Measurements from ENCODE around the gene NUCKS1. TPM values are rescaled to one million over a fixed set of nuclear protein-coding genes. Genes with fewer than 3 reads are reported as not detected.
A peak's percentile ranks its signal among the peaks of the same experiment; 100 is the strongest.

Gene NUCKS1
- total RNA-seq, 1 donor from 2014 or later = 245 TPM

DNA sequence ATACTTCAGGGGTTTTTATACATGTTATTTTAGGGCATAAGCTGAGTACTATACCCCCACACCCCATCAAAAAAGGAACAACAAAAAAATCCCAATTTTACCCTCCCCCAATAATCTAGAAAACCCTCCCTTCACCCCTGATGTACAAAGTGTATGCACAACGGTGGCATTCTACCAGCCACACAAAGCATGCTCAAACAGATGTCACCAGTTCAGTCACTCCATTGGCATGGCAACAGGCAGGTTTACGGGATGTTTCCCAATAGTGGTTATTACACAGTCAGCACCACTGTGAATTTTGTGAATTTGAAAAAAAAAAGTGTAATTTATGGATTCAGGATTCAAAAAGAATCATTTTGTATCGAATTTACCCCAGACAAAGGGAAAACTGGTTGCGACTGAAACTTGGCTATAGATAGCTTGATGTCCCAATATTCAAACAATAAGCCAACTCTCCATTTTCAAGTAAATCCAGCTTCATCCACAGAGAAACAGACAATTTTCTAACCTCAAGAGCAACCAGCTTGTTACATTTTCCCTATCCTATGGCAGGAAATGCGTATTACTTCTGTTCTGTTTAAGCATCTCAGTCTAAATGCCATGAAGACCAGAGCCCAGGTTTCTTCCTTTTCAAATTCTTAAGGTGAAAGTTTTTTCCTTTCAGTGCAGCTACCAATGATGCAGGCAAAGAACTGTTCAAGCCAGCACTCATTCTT lies 35.6 kb downstream of the NUCKS1 start:
- no peak for DNase-seq (ENCODE audit: low spot score, unreplicated experiment)
- no peaks in the 10 kb centered on the region for H3K9me3 Mint-ChIP-seq (ENCODE audit: low read depth)
- H3K36me3 Mint-ChIP-seq (ENCODE audit: insufficient read depth) = peaks cover 21% of the 10 kb centered on the region
- H3K27ac Mint-ChIP-seq = no peak overlapping the region
- H3K4me3 Mint-ChIP-seq (ENCODE audit: low read depth) = no peak overlapping the region
- H3K27me3 Mint-ChIP-seq = no peaks in the 10 kb centered on the region
- H3K4me1 Mint-ChIP-seq (ENCODE audit: low read depth) = peaks cover 49% of the 10 kb centered on the region
- TF ChIP-seq, protein P1, sequence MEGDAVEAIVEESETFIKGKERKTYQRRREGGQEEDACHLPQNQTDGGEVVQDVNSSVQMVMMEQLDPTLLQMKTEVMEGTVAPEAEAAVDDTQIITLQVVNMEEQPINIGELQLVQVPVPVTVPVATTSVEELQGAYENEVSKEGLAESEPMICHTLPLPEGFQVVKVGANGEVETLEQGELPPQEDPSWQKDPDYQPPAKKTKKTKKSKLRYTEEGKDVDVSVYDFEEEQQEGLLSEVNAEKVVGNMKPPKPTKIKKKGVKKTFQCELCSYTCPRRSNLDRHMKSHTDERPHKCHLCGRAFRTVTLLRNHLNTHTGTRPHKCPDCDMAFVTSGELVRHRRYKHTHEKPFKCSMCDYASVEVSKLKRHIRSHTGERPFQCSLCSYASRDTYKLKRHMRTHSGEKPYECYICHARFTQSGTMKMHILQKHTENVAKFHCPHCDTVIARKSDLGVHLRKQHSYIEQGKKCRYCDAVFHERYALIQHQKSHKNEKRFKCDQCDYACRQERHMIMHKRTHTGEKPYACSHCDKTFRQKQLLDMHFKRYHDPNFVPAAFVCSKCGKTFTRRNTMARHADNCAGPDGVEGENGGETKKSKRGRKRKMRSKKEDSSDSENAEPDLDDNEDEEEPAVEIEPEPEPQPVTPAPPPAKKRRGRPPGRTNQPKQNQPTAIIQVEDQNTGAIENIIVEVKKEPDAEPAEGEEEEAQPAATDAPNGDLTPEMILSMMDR (IDR thresholded peaks at IDR 0.05; ENCODE audit: unreplicated experiment) = no peak

DNA sequence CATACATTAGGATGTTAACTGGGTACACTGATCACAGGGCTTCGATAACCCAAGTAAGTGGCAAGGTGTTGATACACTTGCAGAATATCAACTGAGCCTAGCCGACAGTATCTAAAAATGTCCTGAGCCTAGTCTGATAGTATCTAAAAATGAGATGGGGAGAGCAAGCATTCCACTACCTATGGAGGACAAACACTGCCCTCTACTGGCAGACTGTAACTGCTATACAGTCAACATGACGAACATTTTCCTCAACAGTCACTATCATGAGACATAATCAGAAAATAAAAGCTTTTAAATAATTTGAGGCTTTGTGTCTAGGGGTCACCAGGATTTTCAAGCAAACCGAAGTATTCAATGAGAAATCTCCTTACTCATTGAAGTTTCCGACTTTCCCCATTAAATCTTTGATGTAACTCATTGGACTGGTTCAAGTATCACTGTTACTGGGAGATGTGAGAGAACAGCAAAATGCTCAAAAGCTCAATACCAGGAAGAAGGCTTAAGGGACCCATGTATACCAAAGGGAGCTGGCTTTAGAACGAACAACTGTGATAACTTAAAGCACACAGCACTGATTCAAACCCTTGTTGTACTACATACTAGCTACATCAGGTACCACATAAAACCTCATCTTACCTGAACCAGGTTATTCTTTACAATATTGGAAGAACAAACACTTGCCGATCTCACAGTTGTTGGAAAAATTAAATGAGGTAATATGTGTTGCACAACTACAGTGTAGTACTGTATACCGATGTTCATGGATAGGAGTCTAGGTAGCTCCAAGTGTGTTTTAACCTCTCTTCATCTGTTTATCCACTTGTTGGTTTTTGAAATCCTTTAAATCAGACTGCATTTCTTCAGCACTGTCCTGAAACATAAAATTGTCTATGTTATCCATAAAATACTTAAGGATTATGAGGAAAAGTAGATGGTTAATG lies 38.6 kb downstream of the NUCKS1 start:
- Mint-ChIP-seq H3K4me1 (ENCODE audit: low read depth) (peaks cover 45% of the 10 kb centered on the region), H3K9me3 (ENCODE audit: low read depth) (no peaks in the 10 kb centered on the region), H3K27ac (peak overlapping the region; percentile 8), H3K36me3 (ENCODE audit: insufficient read depth) (peaks cover 13% of the 10 kb centered on the region), H3K4me3 (ENCODE audit: low read depth) (no peak overlapping the region), H3K27me3 (no peaks in the 10 kb centered on the region)
- peak; percentile 34 for DNase-seq (ENCODE audit: low spot score, unreplicated experiment)
- TF ChIP-seq, protein P1 (IDR thresholded peaks at IDR 0.05; ENCODE audit: unreplicated experiment) = peak; percentile 92

DNA sequence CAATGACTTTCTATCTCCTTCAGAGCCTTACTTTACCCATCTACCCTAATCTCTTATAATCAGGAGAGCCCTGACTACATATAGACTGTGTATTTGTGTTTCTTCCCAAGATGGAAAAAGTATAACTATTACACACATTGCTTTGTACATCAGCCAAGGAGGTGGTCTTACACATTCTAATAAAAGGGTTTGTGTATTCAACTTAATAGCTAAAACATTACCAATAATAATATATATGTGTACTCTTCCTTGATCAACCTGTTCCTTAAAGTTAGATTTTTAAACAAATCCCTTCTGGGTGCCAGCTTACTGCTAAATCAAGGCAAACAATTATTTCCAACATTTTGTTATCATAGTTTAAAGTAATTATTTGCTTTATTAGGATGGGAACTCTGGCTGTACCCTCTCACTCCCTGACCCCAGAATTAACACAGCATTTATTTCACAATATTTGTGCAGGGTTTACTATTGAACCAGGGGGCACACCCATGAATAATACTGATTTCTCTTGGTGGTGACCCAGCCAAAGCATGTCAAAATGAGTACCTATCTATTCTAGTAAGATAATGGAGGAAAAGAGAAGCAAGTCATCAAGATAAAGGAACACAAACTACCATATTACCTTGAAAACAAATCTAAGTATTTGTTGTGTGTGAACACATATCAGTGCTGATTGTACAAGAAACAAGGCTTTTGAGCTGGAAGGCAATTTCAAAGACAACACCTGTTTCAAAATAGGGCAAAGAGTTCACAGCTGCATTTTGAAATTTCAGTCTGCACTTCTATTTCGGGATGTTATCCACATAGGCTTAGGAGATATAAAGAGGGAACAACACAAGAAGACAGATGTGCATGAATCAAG lies 39.5 kb downstream of the NUCKS1 start:
- TF ChIP-seq, protein P1 (IDR thresholded peaks at IDR 0.05; ENCODE audit: unreplicated experiment) = no peak
- no peak overlapping the region for H3K4me3 Mint-ChIP-seq (ENCODE audit: low read depth)
- H3K4me1 Mint-ChIP-seq (ENCODE audit: low read depth) = peaks cover 36% of the 10 kb centered on the region
- no peak overlapping the region for H3K27ac Mint-ChIP-seq
- H3K36me3 Mint-ChIP-seq (ENCODE audit: insufficient read depth) = peaks cover 13% of the 10 kb centered on the region
- H3K27me3 Mint-ChIP-seq = no peaks in the 10 kb centered on the region
- no peaks in the 10 kb centered on the region for H3K9me3 Mint-ChIP-seq (ENCODE audit: low read depth)
- DNase-seq (ENCODE audit: low spot score, unreplicated experiment) = no peak

DNA sequence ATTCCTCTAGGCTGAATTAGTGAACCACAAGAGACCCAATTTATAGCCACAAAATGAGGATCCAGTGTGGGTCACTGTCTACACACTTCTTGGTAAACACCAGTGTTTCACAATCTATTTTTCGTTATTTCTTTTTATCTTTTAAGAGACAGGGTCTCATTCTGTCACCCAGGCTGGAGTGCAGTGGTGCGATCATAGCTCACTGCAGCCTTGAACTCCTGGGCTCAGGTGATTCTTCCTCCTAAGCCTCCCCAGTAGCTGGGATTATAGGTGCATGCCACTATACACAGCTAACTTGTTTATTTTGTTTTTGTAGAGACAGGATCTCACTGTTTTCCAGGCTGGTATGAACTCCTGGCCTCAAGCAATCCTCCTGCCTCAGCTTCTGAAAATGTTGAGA lies 40.3 kb downstream of the NUCKS1 start:
- TF ChIP-seq, protein P1 (IDR thresholded peaks at IDR 0.05; ENCODE audit: unreplicated experiment) = no peak
- Mint-ChIP-seq H3K27ac (no peak overlapping the region), H3K4me3 (ENCODE audit: low read depth) (no peak overlapping the region), H3K27me3 (no peaks in the 10 kb centered on the region), H3K4me1 (ENCODE audit: low read depth) (peaks cover 28% of the 10 kb centered on the region), H3K9me3 (ENCODE audit: low read depth) (no peaks in the 10 kb centered on the region), H3K36me3 (ENCODE audit: insufficient read depth) (peaks cover 10% of the 10 kb centered on the region)
- no peak for DNase-seq (ENCODE audit: low spot score, unreplicated experiment)

DNA sequence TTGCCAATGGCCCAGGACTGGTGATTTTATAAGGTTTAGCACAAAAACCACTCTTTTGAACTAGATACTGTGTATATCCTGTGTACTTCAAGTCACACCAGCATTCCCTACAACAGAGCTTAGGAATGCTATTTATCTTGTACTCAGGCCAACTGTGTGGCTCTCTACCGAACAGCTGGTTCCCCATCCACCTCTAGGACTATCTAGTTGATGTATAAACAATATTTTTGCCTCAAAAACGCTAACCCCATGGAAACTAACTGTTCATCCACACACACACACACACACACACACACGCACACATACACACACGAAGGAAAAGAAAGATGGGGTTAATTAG lies 41.0 kb downstream of the NUCKS1 start:
- peak overlapping the region; percentile 67 for H3K27ac Mint-ChIP-seq
- peaks cover 23% of the 10 kb centered on the region for H3K4me1 Mint-ChIP-seq (ENCODE audit: low read depth)
- no peaks in the 10 kb centered on the region for H3K9me3 Mint-ChIP-seq (ENCODE audit: low read depth)
- no peaks in the 10 kb centered on the region for H3K27me3 Mint-ChIP-seq
- TF ChIP-seq, protein P1 (IDR thresholded peaks at IDR 0.05; ENCODE audit: unreplicated experiment) = no peak
- peaks cover 10% of the 10 kb centered on the region for H3K36me3 Mint-ChIP-seq (ENCODE audit: insufficient read depth)
- no peak overlapping the region for H3K4me3 Mint-ChIP-seq (ENCODE audit: low read depth)
- no peak for DNase-seq (ENCODE audit: low spot score, unreplicated experiment)
